Transverse colon (tissue), 4 donors: Measurements from ENCODE around the gene THSD7A. TPM values are rescaled to one million over a fixed set of nuclear protein-coding genes. Genes with fewer than 3 reads are reported as not detected.

Experiments used
- DNase-seq: peaks from one replicate; pipeline ENCODE4 v3.0.0-alpha.2; 2019
- H3K27ac ChIP-seq, 4 donors: fragments of 200-600 bp; sonication (generic); 2 replicates each; pipeline ENCODE4 v1.5.1; 2016 to 2018; ENCODE audit warnings: inconsistent platforms in 4 of 4
- H3K27me3 ChIP-seq: fragments of 200-600 bp; sonication (generic); 2 replicates; pipeline ENCODE4 v1.5.1; 2017; ENCODE audit warnings: inconsistent platforms
- H3K36me3 ChIP-seq, 4 donors: fragments of 200-600 bp; sonication (generic); 2 replicates each; pipeline ENCODE4 v1.5.1; 2017 to 2019; ENCODE audit warnings: inconsistent platforms in 4 of 4
- H3K4me1 ChIP-seq, 4 donors: fragments of 200-600 bp; sonication (generic); 2 replicates each; pipeline ENCODE4 v1.5.1; 2017 to 2020; ENCODE audit warnings: inconsistent platforms in 4 of 4
- H3K4me3 ChIP-seq, 4 donors: fragments of 200-600 bp; sonication (generic); 1 replicate in 1 of 4; 2 replicates in 3 of 4; pipeline versions ENCODE4 v1.5.1 to v1.6.1; 2017 to 2019; ENCODE audit warnings: inconsistent platforms in 4 of 4
- H3K9me3 ChIP-seq, 2 donors: fragments of 200-600 bp; sonication (generic); 2 replicates each; pipeline ENCODE4 v1.5.1; 2017 to 2019; ENCODE audit warnings: inconsistent platforms in 2 of 2
- CTCF ChIP-seq, 5 experiments: fragments of 200-600 bp in 3 of 5; fragments of 450-650 bp in 2 of 5; sonication (generic) in 3 of 5; IDR thresholded peaks; 1 replicate in 2 of 5; 2 replicates in 3 of 5; pipeline ENCODE4 v1.5.1; 2016 to 2017; ENCODE audit warnings: antibody characterized with exemption in 5 of 5, inconsistent platforms in 3 of 5, mild to moderate bottlenecking in 2 of 5, moderate library complexity in 1 of 5
- EP300 ChIP-seq: sonication (generic); formaldehyde crosslinking; IDR thresholded peaks from one replicate; pipeline ENCODE4 v1.6.1; 2017; ENCODE audit warnings: antibody characterized with exemption, low read depth
- POLR2A ChIP-seq: fragments of 450-650 bp; IDR thresholded peaks from one replicate; pipeline ENCODE4 v1.6.1; 2016; ENCODE audit warnings: antibody characterized with exemption, mild to moderate bottlenecking, moderate library complexity
- POLR2AphosphoS5 ChIP-seq, 3 donors: sonication (generic); formaldehyde crosslinking; IDR thresholded peaks; one replicate each; pipeline ENCODE4 v1.6.1; 2016; ENCODE audit warnings: antibody characterized with exemption in 3 of 3
- WGBS, 2 donors: methylation state at CpG; one replicate each; pipeline ENCODE4 v1.1.5; 2018; ENCODE audit warnings: low coverage in 1 of 2; 5-methylcytosine and 5-hydroxymethylcytosine counted together
- in situ Hi-C, 4 donors: fragments of 200-750 bp; cut with MboI; loops; one replicate each; pipeline versions ENCODE4 v1.15.0 to v1.15.1; 2017; ENCODE audit warnings: low sequenced_read_pairs in 3 of 4, low pct_ligation_motif_present in 1 of 4, low pct_unique_long_range_greater_than_20kb in 1 of 4
- intact Hi-C: fragments of 100-400 bp; cut with DNase I; formaldehyde crosslinking; loops from one replicate; pipeline ENCODE4 v1.15.1; 2023; ENCODE audit warnings: low total_unique reads
- total RNA-seq, 4 donors: library from RNA; depleted of rRNA; stranded (reverse); fragments of >200 nt; gene quantifications; one replicate each; pipeline ENCODE4 v1.1.0, GENCODE V29; 2016

The THSD7A gene
- total RNA-seq, 4 donors from 2014 or later = 1.9 to 18.9 (median 2.0) TPM

- peaks cover 0 to 17% (median 7%) of the 10 kb centered on the region in 4 donors for H3K4me1 ChIP-seq
- no peak for DNase-seq
- intact Hi-C loops = no loop called here
- H3K27me3 ChIP-seq = peaks cover 17% of the 10 kb centered on the region
- in situ Hi-C loops = loop anchor here in 3 of 4 donors (25.0 kb wide), 2 partner anchors 418 to 482 kb away; no protein-coding TSS in a partner anchor
- H3K27ac ChIP-seq = no peak overlapping the region
- no peak overlapping the region for H3K4me3 ChIP-seq
- TF ChIP-seq POLR2A = no peak
- no peak for TF ChIP-seq POLR2AphosphoS5 (IDR thresholded peaks at IDR 0.05)
- no peak for TF ChIP-seq CTCF (IDR thresholded peaks at IDR 0.05)
- no peak for TF ChIP-seq EP300
- H3K36me3 ChIP-seq = no peaks in the 10 kb centered on the region
- H3K9me3 ChIP-seq = no peaks in the 10 kb centered on the region
These were observed 2.0 kb downstream of the THSD7A start for GRCh38 chr7:11829954-11830353.

GRCh38 chr7:11819947-11820346 lies 12.1 kb downstream of the THSD7A start:
- in situ Hi-C loops = no loop called here
- no peak for DNase-seq
- H3K9me3 ChIP-seq = no peaks in the 10 kb centered on the region
- 90 to 95% methylated on average over 6 to 11 of the region's 11 CpGs for WGBS, 2 donors
- no peak overlapping the region for H3K27ac ChIP-seq
- no peak overlapping the region for H3K4me3 ChIP-seq
- intact Hi-C loops = no loop called here
- H3K27me3 ChIP-seq = no peaks in the 10 kb centered on the region
- no peaks in the 10 kb centered on the region for H3K4me1 ChIP-seq
- H3K36me3 ChIP-seq = no peaks in the 10 kb centered on the region
- TF ChIP-seq EP300 (no peak), POLR2A (no peak), POLR2AphosphoS5 (IDR thresholded peaks at IDR 0.05) (no peak), CTCF (IDR thresholded peaks at IDR 0.05) (no peak)

GRCh38 chr7:11819271-11819670 lies 12.7 kb downstream of the THSD7A start:
- TF ChIP-seq EP300 (no peak), POLR2AphosphoS5 (IDR thresholded peaks at IDR 0.05) (no peak), CTCF (IDR thresholded peaks at IDR 0.05) (no peak), POLR2A (no peak)
- Histone ChIP-seq H3K4me1 (no peaks in the 10 kb centered on the region), H3K27ac (no peak overlapping the region), H3K4me3 (no peak overlapping the region), H3K9me3 (no peaks in the 10 kb centered on the region), H3K27me3 (no peaks in the 10 kb centered on the region), H3K36me3 (no peaks in the 10 kb centered on the region)
- in situ Hi-C loops = no loop called here
- 87 to 96% methylated on average over 5 of the region's 5 CpGs for WGBS, 2 donors
- no peak for DNase-seq
- intact Hi-C loops = no loop called here

DNA sequence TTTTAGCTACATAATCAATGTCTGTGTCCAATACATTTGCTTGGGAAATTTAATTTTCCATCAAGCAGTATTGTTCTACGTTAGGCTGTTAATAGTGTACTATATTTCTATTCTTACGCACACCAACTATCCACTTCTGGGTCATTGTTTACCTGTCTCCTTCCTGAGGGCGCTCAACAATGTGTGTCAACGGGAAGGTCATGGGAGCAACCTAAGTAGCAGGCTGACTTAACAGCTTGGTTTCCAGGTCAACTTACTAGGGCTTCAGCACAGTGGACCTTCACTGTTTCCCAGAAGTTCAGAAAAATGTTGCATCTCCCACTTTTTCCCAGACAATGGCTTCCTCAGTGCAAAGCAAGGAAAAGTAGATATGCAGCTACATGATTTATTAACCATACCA lies 13.7 kb downstream of the THSD7A start:
- H3K4me3 ChIP-seq = no peak overlapping the region
- 67 to 80% methylated on average over 4 of the region's 4 CpGs for WGBS, 2 donors
- H3K27ac ChIP-seq = no peak overlapping the region
- no peaks in the 10 kb centered on the region for H3K9me3 ChIP-seq
- no peaks in the 10 kb centered on the region for H3K27me3 ChIP-seq
- no peak for DNase-seq
- no peaks in the 10 kb centered on the region for H3K36me3 ChIP-seq
- in situ Hi-C loops (no loop called here), intact Hi-C loops (no loop called here)
- TF ChIP-seq EP300 (no peak), POLR2A (no peak), CTCF (IDR thresholded peaks at IDR 0.05) (no peak), POLR2AphosphoS5 (IDR thresholded peaks at IDR 0.05) (no peak)
- no peaks in the 10 kb centered on the region for H3K4me1 ChIP-seq
